Transverse colon (tissue), 4 donors: ENCODE results near the gene PHYHIPL. TPM values are rescaled to one million over a fixed set of nuclear protein-coding genes. Genes with fewer than 3 reads are reported as not detected.

Experiments
- DNase-seq: peaks from one replicate; pipeline ENCODE4 v3.0.0-alpha.2; 2019
- H3K27ac ChIP-seq, 4 donors: fragments of 200-600 bp; sonication (generic); 2 replicates each; pipeline ENCODE4 v1.5.1; 2016 to 2018; ENCODE audit warnings: inconsistent platforms in 4 of 4
- H3K27me3 ChIP-seq: fragments of 200-600 bp; sonication (generic); 2 replicates; pipeline ENCODE4 v1.5.1; 2017; ENCODE audit warnings: inconsistent platforms
- H3K36me3 ChIP-seq, 4 donors: fragments of 200-600 bp; sonication (generic); 2 replicates each; pipeline ENCODE4 v1.5.1; 2017 to 2019; ENCODE audit warnings: inconsistent platforms in 4 of 4
- H3K4me1 ChIP-seq, 4 donors: fragments of 200-600 bp; sonication (generic); 2 replicates each; pipeline ENCODE4 v1.5.1; 2017 to 2020; ENCODE audit warnings: inconsistent platforms in 4 of 4
- H3K4me3 ChIP-seq, 4 donors: fragments of 200-600 bp; sonication (generic); 1 replicate in 1 of 4; 2 replicates in 3 of 4; pipeline versions ENCODE4 v1.5.1 to v1.6.1; 2017 to 2019; ENCODE audit warnings: inconsistent platforms in 4 of 4
- H3K9me3 ChIP-seq, 2 donors: fragments of 200-600 bp; sonication (generic); 2 replicates each; pipeline ENCODE4 v1.5.1; 2017 to 2019; ENCODE audit warnings: inconsistent platforms in 2 of 2
- CTCF ChIP-seq, 5 experiments: fragments of 200-600 bp in 3 of 5; fragments of 450-650 bp in 2 of 5; sonication (generic) in 3 of 5; IDR thresholded peaks; 1 replicate in 2 of 5; 2 replicates in 3 of 5; pipeline ENCODE4 v1.5.1; 2016 to 2017; ENCODE audit warnings: antibody characterized with exemption in 5 of 5, inconsistent platforms in 3 of 5, mild to moderate bottlenecking in 2 of 5, moderate library complexity in 1 of 5
- EP300 ChIP-seq: sonication (generic); formaldehyde crosslinking; IDR thresholded peaks from one replicate; pipeline ENCODE4 v1.6.1; 2017; ENCODE audit warnings: antibody characterized with exemption, low read depth
- POLR2A ChIP-seq: fragments of 450-650 bp; IDR thresholded peaks from one replicate; pipeline ENCODE4 v1.6.1; 2016; ENCODE audit warnings: antibody characterized with exemption, mild to moderate bottlenecking, moderate library complexity
- POLR2AphosphoS5 ChIP-seq, 3 donors: sonication (generic); formaldehyde crosslinking; IDR thresholded peaks; one replicate each; pipeline ENCODE4 v1.6.1; 2016; ENCODE audit warnings: antibody characterized with exemption in 3 of 3
- WGBS, 2 donors: methylation state at CpG; one replicate each; pipeline ENCODE4 v1.1.5; 2018; ENCODE audit warnings: low coverage in 1 of 2; 5-methylcytosine and 5-hydroxymethylcytosine counted together
- in situ Hi-C, 4 donors: fragments of 200-750 bp; cut with MboI; loops; one replicate each; pipeline versions ENCODE4 v1.15.0 to v1.15.1; 2017; ENCODE audit warnings: low sequenced_read_pairs in 3 of 4, low pct_ligation_motif_present in 1 of 4, low pct_unique_long_range_greater_than_20kb in 1 of 4
- intact Hi-C: fragments of 100-400 bp; cut with DNase I; formaldehyde crosslinking; loops from one replicate; pipeline ENCODE4 v1.15.1; 2023; ENCODE audit warnings: low total_unique reads
- total RNA-seq, 4 donors: library from RNA; depleted of rRNA; stranded (reverse); fragments of >200 nt; gene quantifications; one replicate each; pipeline ENCODE4 v1.1.0, GENCODE V29; 2016

PHYHIPL gene
- total RNA-seq, 4 donors from 2014 or later: 0.27 to 0.48 TPM; not detected in 2

- Histone ChIP-seq H3K9me3 (no peaks in the 10 kb centered on the region), H3K27me3 (no peaks in the 10 kb centered on the region), H3K4me3 (no peak overlapping the region), H3K4me1 (no peaks in the 10 kb centered on the region), H3K36me3 (no peaks in the 10 kb centered on the region), H3K27ac (no peak overlapping the region)
- TF ChIP-seq POLR2AphosphoS5 (IDR thresholded peaks at IDR 0.05) (no peak), EP300 (no peak), CTCF (IDR thresholded peaks at IDR 0.05) (no peak)
- in situ Hi-C loops: no loop called here
- WGBS, 2 donors: 63 to 85% methylated on average over 4 of the region's 5 CpGs
- no peak for DNase-seq
- intact Hi-C loops: no loop called here
Observed at GRCh38 chr10:59265141-59265540, 88.7 kb downstream of the PHYHIPL start.

- Histone ChIP-seq H3K36me3 (no peaks in the 10 kb centered on the region), H3K27ac (no peak overlapping the region), H3K27me3 (no peaks in the 10 kb centered on the region), H3K4me1 (no peaks in the 10 kb centered on the region), H3K4me3 (no peak overlapping the region), H3K9me3 (no peaks in the 10 kb centered on the region)
- no peak for DNase-seq
- in situ Hi-C loops: no loop called here
- TF ChIP-seq EP300 (no peak), POLR2A (no peak), POLR2AphosphoS5 (IDR thresholded peaks at IDR 0.05) (no peak)
- intact Hi-C loops: no loop called here
- 44 to 60% methylated on average over 1 to 3 of the region's 3 CpGs for WGBS, 2 donors
Observed at GRCh38 chr10:59266321-59266720, 89.9 kb downstream of the PHYHIPL start.

GRCh38 chr10:59268460-59268859 is 92.0 kb downstream of the PHYHIPL start:
- in situ Hi-C loops: no loop called here
- Histone ChIP-seq H3K27me3 (no peaks in the 10 kb centered on the region), H3K27ac (no peak overlapping the region), H3K4me1 (no peaks in the 10 kb centered on the region), H3K9me3 (no peaks in the 10 kb centered on the region), H3K36me3 (no peaks in the 10 kb centered on the region), H3K4me3 (no peak overlapping the region)
- WGBS, 2 donors: 89 to 100% methylated on average over 2 to 7 of the region's 7 CpGs
- TF ChIP-seq EP300 (no peak), POLR2AphosphoS5 (IDR thresholded peaks at IDR 0.05) (no peak), POLR2A (no peak), CTCF (IDR thresholded peaks at IDR 0.05) (no peak)
- intact Hi-C loops: no loop called here
- no peak for DNase-seq

- Histone ChIP-seq H3K4me3 (no peak overlapping the region), H3K27me3 (no peaks in the 10 kb centered on the region), H3K9me3 (no peaks in the 10 kb centered on the region), H3K27ac (no peak overlapping the region), H3K4me1 (no peaks in the 10 kb centered on the region), H3K36me3 (no peaks in the 10 kb centered on the region)
- intact Hi-C loops (no loop called here), in situ Hi-C loops (no loop called here)
- 92 to 94% methylated on average over 3 to 6 of the region's 6 CpGs for WGBS, 2 donors
- TF ChIP-seq EP300 (no peak), POLR2A (no peak), POLR2AphosphoS5 (IDR thresholded peaks at IDR 0.05) (no peak), CTCF (IDR thresholded peaks at IDR 0.05) (no peak)
- no peak for DNase-seq
Observed at GRCh38 chr10:59269651-59270050, 93.2 kb downstream of the PHYHIPL start.

- whole genome bisulfite sequencing, 2 donors: 75 to 79% methylated on average over 2 to 3 of the region's 3 CpGs
- no peak for TF ChIP-seq POLR2AphosphoS5 (IDR thresholded peaks at IDR 0.05)
- TF ChIP-seq POLR2A: no peak
- TF ChIP-seq EP300: no peak
- no peak for TF ChIP-seq CTCF (IDR thresholded peaks at IDR 0.05)
- Histone ChIP-seq H3K9me3 (no peaks in the 10 kb centered on the region), H3K4me1 (no peaks in the 10 kb centered on the region), H3K27me3 (no peaks in the 10 kb centered on the region), H3K36me3 (no peaks in the 10 kb centered on the region), H3K27ac (no peak overlapping the region), H3K4me3 (no peak overlapping the region)
- in situ Hi-C loops: no loop called here
- intact Hi-C loops: no loop called here
- no peak for DNase-seq
Observed at GRCh38 chr10:59270492-59270891, 94.0 kb downstream of the PHYHIPL start.
